Measurements from ENCODE around the gene TMEM258. TPM values are rescaled to one million over a fixed set of nuclear protein-coding genes. Genes with fewer than 3 reads are reported as not detected.

Gene TMEM258
- total and polyA plus RNA-seq, 2 donors (not counting 3 experiments of a cell fraction or from before 2014, with no cell fraction given): 140 to 534 TPM

GRCh38 chr11:61840371-61840770 is 48.0 kb upstream of the TMEM258 start:
- Histone ChIP-seq H3K9ac (replicated peaks; ENCODE audit: extremely low read depth, insufficient read depth, low read length) (no peak overlapping the region), H3K4me2 (ENCODE audit: insufficient read depth, low read length) (no peak overlapping the region), H2AFZ (ENCODE audit: low read depth, low read length) (no peak overlapping the region), H3K4me3 (replicated peaks in 1 of 3; ENCODE audit: insufficient read depth in 1 of 3, low read depth in 1 of 3, low read length in 3 of 3) (no peak overlapping the region), H3K36me3 (ENCODE audit: control insufficient read depth in 2 of 2, extremely low read depth in 1 of 2, insufficient read depth in 2 of 2, low read length in 2 of 2) (peaks cover 42% of the 10 kb centered on the region in 2 experiments), H3K27ac (ENCODE audit: insufficient read depth, low read depth, low read length) (no peak overlapping the region), H4K20me1 (replicated peaks; ENCODE audit: control insufficient read depth, extremely low read depth, insufficient read depth, low read length) (no peaks in the 10 kb centered on the region), H3K4me1 (ENCODE audit: control insufficient read depth, extremely low read depth, insufficient read depth, low read length) (peaks cover 6% of the 10 kb centered on the region), H3K9me1 (replicated peaks; ENCODE audit: control insufficient read depth, extremely low read depth, insufficient read depth, low read length) (no peaks in the 10 kb centered on the region), H3K9me3 (replicated peaks; ENCODE audit: control insufficient read depth, insufficient read depth, low read length) (no peaks in the 10 kb centered on the region), H3K27me3 (ENCODE audit: control insufficient read depth in 2 of 2, insufficient read depth in 2 of 2, low read length in 2 of 2) (no peaks in the 10 kb centered on the region), H3K79me2 (ENCODE audit: control insufficient read depth, insufficient read depth, low read length) (peaks cover 52% of the 10 kb centered on the region)
- FAIRE-seq (no peak), DNase-seq (ENCODE audit: low read depth, low spot score) (no peak)
- CTCF ChIA-PET: interaction anchor here (1.2 to 3.2 kb wide), 3 partner anchors 11 to 57 kb away, joined by 3 to 11 read pairs (median 3); no protein-coding TSS in a partner anchor
- dilution Hi-C loops (cut with MboI; ENCODE audit: extremely low pct_ligation_motif_present, low sequenced_read_pairs): no loop called here
- TF ChIP-seq MAX (IDR thresholded peaks at IDR 0.05; ENCODE audit: insufficient read depth, insufficient read length) (no peak), GATA2 (IDR thresholded peaks at IDR 0.05; ENCODE audit: insufficient read depth, insufficient read length, low read depth, low read length) (no peak), EZH2 (IDR thresholded peaks at IDR 0.05; ENCODE audit: borderline replicate concordance, low read depth, low read length, severe bottlenecking) (no peak), JUN (IDR thresholded peaks at IDR 0.05; ENCODE audit: borderline replicate concordance, insufficient read depth, insufficient read length, low read depth) (no peak), POLR2AphosphoS5 (IDR thresholded peaks at IDR 0.05; ENCODE audit: insufficient read depth, low read depth, low read length) (no peak), FOS (IDR thresholded peaks at IDR 0.05; ENCODE audit: borderline replicate concordance, insufficient read depth, low read length) (no peak), CTCF (IDR thresholded peaks at IDR 0.05; ENCODE audit: extremely low read depth in 1 of 2, insufficient read depth in 1 of 2, low read depth in 1 of 2, low read length in 2 of 2) (no peak), MYC (IDR thresholded peaks at IDR 0.05; ENCODE audit: low read depth, low read length) (no peak), POLR2A (IDR thresholded peaks at IDR 0.05; ENCODE audit: low read depth, low read length) (no peak)
- intact Hi-C loops (cut with micrococcal nuclease): no loop called here
- POLR2A ChIA-PET: no interaction called here
- BruUV-seq (replicated peaks): no TSS peak
